Midbrain (tissue), 1 donor: ENCODE measurements around the gene PARP15.
"Not testable (repeated sequence)": the region's sequence is repeated elsewhere in the genome, so short reads cannot be mapped to it uniquely, and the experiment has no call there.

Experiments used
- DNase-seq: peaks from one replicate; lab custom pipeline; 2025; lab: John Stamatoyannopoulos, UW

Gene PARP15

GRCh38 chr3:122577409-122578031, at the start of gene PARP15:
Gene PARP15, plus strand, starts transcription at chr3:122577650. Its CDS starts 18 bp downstream, at chr3:122577668.
- no peak for DNase-seq

DNA sequence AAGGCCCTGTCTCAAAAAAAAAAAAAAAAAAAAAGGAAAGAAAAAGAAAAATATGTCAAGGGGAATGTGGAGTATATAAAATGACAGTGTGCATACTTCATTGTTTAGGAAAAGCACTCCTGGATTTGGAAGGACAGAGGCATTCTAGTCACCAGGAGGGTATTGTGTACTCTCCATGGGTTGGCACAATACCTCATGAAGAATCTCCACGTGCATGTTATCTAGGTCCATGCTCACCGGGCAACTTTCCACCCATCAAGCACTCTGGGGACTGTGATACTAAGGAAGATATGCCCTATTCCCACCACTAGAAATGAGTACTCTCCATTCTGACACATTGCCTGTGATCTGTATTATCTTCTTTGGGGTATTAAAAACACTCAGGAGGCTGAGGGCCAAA, 47.3 kb upstream of the PARP15 start:
- no peak for DNase-seq

GRCh38 chr3:122533480-122533879, 44.0 kb upstream of the PARP15 start:
- DNase-seq = no peak

- DNase-seq = no peak
These were observed 43.5 kb upstream of the PARP15 start for GRCh38 chr3:122533931-122534334.

GRCh38 chr3:122535964-122536631, 41.4 kb upstream of the PARP15 start:
- DNase-seq = no peak

DNA sequence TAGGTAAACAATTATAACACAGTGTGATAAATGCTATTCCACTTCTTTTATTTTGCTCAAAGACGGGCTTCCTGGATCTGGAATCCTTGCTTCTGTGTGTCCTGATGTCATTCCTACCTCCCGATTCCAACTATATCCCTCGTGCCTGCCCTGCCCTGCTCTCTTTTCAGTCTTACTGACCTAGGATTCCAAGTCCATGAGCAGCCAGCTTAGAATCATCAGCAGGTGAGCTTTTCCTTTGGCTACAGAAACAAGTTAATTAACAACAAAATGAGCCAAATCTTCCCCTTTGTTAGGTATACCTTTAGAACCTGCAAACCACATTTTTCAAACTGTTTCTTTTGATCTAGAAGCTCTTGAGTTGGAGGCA, 40.8 kb upstream of the PARP15 start:
- DNase-seq = no peak

GRCh38 chr3:122538956-122539490, 38.4 kb upstream of the PARP15 start:
- DNase-seq = no peak

GRCh38 chr3:122546151-122546550, 31.3 kb upstream of the PARP15 start:
- DNase-seq = no peak

DNA sequence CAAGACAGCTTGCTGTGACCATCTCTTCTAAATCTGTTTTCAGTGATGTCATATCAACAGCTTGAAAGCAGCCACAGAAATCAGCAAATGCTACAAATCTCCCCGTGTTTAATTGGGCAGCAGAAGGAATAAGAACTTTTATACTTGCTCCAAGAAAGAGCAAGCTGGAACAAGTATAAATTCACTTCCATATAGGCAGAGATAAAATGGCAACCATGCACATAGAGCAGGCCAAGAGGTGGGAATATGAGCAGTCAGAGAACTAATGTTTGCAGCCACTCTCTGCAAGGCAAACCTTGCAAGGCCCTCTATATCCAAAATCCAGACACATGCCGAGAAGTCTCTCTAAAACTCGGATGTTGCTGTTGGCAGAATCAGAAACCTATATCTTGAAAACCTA, 29.4 kb upstream of the PARP15 start:
- DNase-seq = no peak

GRCh38 chr3:122548619-122549018, 28.8 kb upstream of the PARP15 start:
- no peak for DNase-seq

DNA sequence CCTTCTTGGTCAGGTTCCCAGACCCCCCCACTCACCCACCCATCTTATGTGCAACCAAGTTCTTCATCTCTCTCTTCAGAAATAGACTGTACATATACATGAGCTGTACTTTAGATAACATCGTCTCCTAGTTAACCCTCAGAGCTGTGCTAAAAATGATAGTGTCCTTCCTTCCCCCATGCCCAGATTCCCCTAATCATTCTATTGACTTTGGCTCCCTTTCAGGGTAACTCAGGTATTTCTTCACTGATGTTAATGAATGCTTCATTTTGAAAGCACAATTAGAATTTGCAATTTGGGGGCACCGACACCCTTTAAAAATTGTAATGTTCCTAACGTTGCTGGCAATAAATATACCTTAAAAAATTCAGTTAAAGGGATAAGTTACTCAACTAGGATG, 24.3 kb upstream of the PARP15 start:
- DNase-seq = no peak

DNA sequence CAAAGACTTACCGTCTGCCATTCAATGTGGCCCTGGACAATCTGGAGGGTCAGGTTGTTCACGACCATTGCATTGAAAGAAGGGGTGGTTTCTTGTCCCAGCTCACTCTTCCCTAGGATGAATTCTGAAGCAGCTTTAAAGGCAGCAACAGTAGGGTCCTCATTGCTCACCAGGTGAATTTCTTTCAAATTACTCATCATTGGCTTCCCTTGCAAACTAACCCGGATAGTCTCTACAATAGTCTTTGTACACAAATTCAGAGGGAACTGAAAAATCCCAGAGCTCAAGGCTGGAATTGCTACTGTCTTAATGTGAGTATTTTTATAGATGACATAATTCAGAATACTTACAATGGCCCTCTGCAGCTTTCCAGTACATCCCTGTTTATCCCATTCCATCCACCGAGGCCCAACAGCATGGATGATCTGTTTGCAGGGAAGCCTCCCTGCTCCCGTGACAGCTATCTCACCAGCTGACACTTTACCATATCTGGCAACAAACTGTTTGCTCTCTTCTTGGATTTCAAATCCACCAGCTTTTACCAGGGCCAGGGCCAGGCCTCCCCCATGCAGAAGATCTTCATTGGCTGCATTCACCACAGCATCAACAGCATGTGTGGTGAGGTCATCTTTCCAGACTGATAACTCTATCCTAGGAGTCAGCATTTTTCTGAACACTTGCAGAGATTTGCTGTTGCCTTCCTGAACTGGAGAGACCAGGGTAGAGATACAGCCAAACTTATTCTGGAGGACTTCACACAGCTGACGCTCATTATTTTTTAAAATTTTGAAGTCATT, 22.0 kb upstream of the PARP15 start:
- DNase-seq = no peak

DNA sequence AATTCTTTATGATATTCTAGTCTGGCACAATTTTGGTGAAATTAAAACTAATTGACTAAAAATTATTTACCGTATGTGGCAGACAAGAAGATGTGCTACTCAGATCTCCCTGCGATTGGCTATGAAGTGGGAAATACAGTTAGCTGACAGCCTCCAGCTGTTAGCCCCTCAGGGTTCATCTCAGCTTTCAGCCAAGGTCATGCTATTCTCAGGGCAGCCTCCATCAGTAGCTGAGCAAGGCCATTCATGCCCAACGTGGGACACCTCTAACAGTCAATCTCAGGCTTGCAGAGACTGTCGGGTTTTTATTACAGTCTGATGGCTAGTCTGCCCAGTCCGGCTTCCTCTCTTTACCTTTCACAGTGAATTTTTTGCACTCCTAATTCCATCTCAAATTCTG, 20.1 kb upstream of the PARP15 start:
- DNase-seq = no peak

DNA sequence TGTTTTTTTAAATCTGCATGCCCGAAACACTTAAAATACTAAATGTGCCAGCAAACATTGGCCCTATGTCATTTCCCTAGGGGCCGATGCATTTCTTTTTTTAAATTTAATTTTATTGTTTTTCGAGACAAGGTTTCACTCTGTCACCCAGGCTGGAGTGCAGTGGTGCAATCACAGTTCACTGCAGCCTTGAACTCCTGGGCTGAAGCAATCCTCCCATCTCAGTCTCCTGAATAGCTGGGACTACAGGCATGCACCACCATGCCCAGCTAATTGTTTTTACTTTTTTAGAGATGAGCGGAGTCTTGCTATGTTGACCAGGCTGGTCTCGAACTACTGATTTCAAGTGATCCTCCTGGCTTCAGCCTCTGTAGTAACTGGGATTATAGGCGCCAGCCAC, 18.8 kb upstream of the PARP15 start:
- DNase-seq = no peak

DNA sequence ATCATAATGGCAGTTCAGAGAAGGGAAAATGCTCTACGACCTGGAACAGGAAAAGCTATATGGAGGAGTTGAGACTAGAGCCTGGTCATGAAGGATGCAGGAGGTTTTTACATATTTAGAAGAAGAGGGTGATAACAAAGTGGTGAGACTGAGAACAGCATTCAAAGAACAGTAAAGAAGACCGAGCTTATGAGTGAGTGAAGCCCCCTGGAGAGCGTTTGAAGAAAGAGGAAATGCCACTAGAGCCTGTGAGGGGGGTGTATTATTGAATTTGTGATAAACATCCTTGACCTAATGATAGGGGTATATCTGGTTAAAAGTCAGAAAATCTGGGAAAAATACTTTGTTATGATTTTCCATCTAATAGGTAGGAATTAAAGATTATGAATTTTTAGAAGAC, 17.5 kb upstream of the PARP15 start:
- no peak for DNase-seq

- peak; percentile 26 for DNase-seq
These were observed 16.8 kb upstream of the PARP15 start for GRCh38 chr3:122560680-122561079.

DNA sequence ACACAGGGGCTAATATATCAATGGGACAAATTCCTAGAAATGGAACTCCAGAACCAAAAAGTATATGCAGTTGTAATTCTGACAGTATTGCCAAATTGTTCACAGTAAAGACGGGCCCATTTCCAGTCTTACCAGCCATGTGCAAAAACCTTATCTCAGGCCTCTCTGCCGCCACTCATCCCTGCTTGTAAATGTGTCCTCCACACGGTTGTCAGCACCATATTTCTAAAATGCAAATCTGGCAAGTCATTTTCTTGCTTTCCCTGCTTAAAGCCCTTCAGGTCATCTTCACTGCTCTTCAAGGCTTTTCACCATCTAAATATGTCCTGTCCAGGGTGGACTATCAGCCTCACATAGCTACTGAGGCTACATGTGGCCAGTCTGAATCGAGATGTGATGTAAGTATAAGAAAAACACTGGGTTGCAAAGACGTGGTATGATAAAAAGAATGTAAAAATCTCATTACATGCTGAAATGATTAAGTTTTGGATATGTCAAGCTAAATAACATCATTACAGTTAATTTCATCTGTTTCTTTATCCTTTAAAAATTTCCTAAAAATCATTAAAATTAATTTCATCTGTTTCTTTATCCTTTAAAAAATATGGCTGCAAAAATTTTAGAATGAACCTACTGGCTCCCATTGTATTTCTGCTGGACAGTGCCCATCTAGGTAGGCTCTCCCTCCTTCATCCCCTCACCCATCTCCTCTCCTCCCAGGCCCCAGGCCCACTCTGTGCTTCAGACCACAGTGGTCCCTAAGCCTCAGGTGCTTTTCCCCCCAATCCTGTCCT, 14.3 kb upstream of the PARP15 start:
- no peak for DNase-seq

GRCh38 chr3:122563717-122564025, 13.8 kb upstream of the PARP15 start:
- no peak for DNase-seq

GRCh38 chr3:122564155-122564912, 13.1 kb upstream of the PARP15 start, which contains the start of the genes DTX3L and PARP9:
Gene DTX3L, plus strand, starts transcription at chr3:122564338. Its CDS starts 89 bp downstream, at chr3:122564427.
Gene PARP9, minus strand, starts transcription at chr3:122564300. Its CDS starts 4,680 bp downstream, at chr3:122559620.
- peak; percentile 60 for DNase-seq

DNA sequence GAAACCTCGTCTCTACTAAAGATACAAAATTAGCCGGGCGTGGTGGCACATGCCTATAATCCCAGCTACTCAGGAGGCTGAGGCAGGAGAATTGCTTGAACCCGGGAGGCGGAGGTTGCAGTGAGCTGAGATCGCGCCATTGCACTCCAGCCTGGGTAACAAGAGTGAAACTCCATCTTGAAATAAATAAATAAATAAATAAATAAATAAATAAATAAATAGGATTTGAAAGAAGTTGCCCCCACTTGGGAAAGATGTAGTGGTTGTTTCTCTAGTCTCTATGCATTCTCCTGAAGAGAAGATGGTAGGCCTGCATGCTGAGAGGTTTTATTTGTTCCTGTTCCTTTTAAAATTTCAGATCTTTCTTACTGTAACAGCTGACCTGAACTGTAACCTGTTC, 9.3 kb upstream of the PARP15 start:
- DNase-seq = not testable (repeated sequence)

DNA sequence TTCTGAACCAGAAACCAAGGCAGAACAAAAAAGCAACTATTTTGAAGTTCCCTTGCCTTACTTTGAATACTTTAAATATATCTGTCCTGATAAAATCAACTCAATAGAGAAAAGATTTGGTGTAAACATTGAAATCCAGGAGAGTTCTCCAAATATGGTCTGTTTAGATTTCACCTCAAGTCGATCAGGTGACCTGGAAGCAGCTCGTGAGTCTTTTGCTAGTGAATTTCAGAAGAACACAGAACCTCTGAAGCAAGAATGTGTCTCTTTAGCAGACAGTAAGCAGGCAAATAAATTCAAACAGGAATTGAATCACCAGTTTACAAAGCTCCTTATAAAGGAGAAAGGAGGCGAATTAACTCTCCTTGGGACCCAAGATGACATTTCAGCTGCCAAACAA, 8.7 kb upstream of the PARP15 start:
- no peak for DNase-seq
